ENCODE data around the gene SH2D7. TPM values are rescaled to one million over a fixed set of nuclear protein-coding genes. Genes with fewer than 3 reads are reported as not detected.

Gene SH2D7
- total RNA-seq, 1 experiment from 2014 or later = not detected

- in situ Hi-C loops (cut with HindIII; ENCODE audit: low pct_unique_long_range_greater_than_20kb, low sequenced_read_pairs) (no loop called here), intact Hi-C loops (cut with micrococcal nuclease; ENCODE audit: unreplicated experiment) (no loop called here)
- Histone ChIP-seq H3K9me3 (ENCODE audit: control insufficient read depth, insufficient read depth, low read depth, low read length) (no peaks in the 10 kb centered on the region), H3K4me3 (ENCODE audit: low read depth in 2 of 2, low read length in 2 of 2) (no peak overlapping the region), H3K27ac (ENCODE audit: low read length) (peak overlapping the region; percentile 96), H3K4me1 (ENCODE audit: control insufficient read depth, insufficient read depth, low read length) (peaks cover 86% of the 10 kb centered on the region), H3K36me3 (ENCODE audit: control insufficient read depth, insufficient read depth, low read length) (no peaks in the 10 kb centered on the region), H3K27me3 (ENCODE audit: control insufficient read depth, insufficient read depth, low read length) (no peaks in the 10 kb centered on the region)
- CTCF ChIA-PET = no interaction called here
- DNase-seq (ENCODE audit: low read depth, low spot score) (no peak), ATAC-seq (no peak)
- BruUV-seq (replicated peaks) = no TSS peak
- TF ChIP-seq TCF7L2 (IDR thresholded peaks at IDR 0.05; ENCODE audit: low read depth, low read length) = no peak
- POLR2A ChIA-PET = no interaction called here
Observed at GRCh38 chr15:78063217-78063616, 29.1 kb upstream of the SH2D7 start.

GRCh38 chr15:78063970-78064385 is 28.4 kb upstream of the SH2D7 start:
- Histone ChIP-seq H3K9me3 (ENCODE audit: control insufficient read depth, insufficient read depth, low read depth, low read length) (no peaks in the 10 kb centered on the region), H3K27ac (ENCODE audit: low read length) (peak overlapping the region; percentile 96), H3K36me3 (ENCODE audit: control insufficient read depth, insufficient read depth, low read length) (no peaks in the 10 kb centered on the region), H3K4me1 (ENCODE audit: control insufficient read depth, insufficient read depth, low read length) (peaks cover 86% of the 10 kb centered on the region), H3K4me3 (ENCODE audit: low read depth in 2 of 2, low read length in 2 of 2) (no peak overlapping the region), H3K27me3 (ENCODE audit: control insufficient read depth, insufficient read depth, low read length) (no peaks in the 10 kb centered on the region)
- intact Hi-C loops (cut with micrococcal nuclease; ENCODE audit: unreplicated experiment) (no loop called here), in situ Hi-C loops (cut with HindIII; ENCODE audit: low pct_unique_long_range_greater_than_20kb, low sequenced_read_pairs) (no loop called here)
- POLR2A ChIA-PET = no interaction called here
- CTCF ChIA-PET = no interaction called here
- DNase-seq (ENCODE audit: low read depth, low spot score) (no peak), ATAC-seq (no peak)
- BruUV-seq (replicated peaks) = no TSS peak
- TF ChIP-seq SIN3A (IDR thresholded peaks at IDR 0.05; ENCODE audit: borderline replicate concordance, insufficient read depth, low read depth, low read length) = no peak
- no peak for TF ChIP-seq POLR2AphosphoS5 (IDR thresholded peaks at IDR 0.05; ENCODE audit: low read depth, low read length)
- no peak for TF ChIP-seq TCF7L2 (IDR thresholded peaks at IDR 0.05; ENCODE audit: low read depth, low read length)
- TF ChIP-seq CTCF (IDR thresholded peaks at IDR 0.05) = no peak
- no peak for TF ChIP-seq REST (IDR thresholded peaks at IDR 0.05; ENCODE audit: insufficient read depth in 1 of 2, low read depth in 2 of 2, low read length in 1 of 2)

GRCh38 chr15:78064544-78064943 is 27.8 kb upstream of the SH2D7 start:
- intact Hi-C loops (cut with micrococcal nuclease; ENCODE audit: unreplicated experiment) = no loop called here
- ChIA-PET CTCF (no interaction called here), POLR2A (no interaction called here)
- TF ChIP-seq CTCF (IDR thresholded peaks at IDR 0.05) = no peak
- TF ChIP-seq REST (IDR thresholded peaks at IDR 0.05; ENCODE audit: insufficient read depth in 1 of 2, low read depth in 2 of 2, low read length in 1 of 2) = no peak
- no peak for TF ChIP-seq TCF7L2 (IDR thresholded peaks at IDR 0.05; ENCODE audit: low read depth, low read length)
- no peak for TF ChIP-seq POLR2AphosphoS5 (IDR thresholded peaks at IDR 0.05; ENCODE audit: low read depth, low read length)
- TF ChIP-seq SIN3A (IDR thresholded peaks at IDR 0.05; ENCODE audit: borderline replicate concordance, insufficient read depth, low read depth, low read length) = no peak
- Histone ChIP-seq H3K36me3 (ENCODE audit: control insufficient read depth, insufficient read depth, low read length) (no peaks in the 10 kb centered on the region), H3K4me1 (ENCODE audit: control insufficient read depth, insufficient read depth, low read length) (peaks cover 86% of the 10 kb centered on the region), H3K4me3 (ENCODE audit: low read depth in 2 of 2, low read length in 2 of 2) (no peak overlapping the region), H3K27ac (ENCODE audit: low read length) (peak overlapping the region; percentile 96), H3K27me3 (ENCODE audit: control insufficient read depth, insufficient read depth, low read length) (no peaks in the 10 kb centered on the region), H3K9me3 (ENCODE audit: control insufficient read depth, insufficient read depth, low read depth, low read length) (no peaks in the 10 kb centered on the region)
- BruUV-seq (replicated peaks) = no TSS peak
- in situ Hi-C loops (cut with HindIII; ENCODE audit: low pct_unique_long_range_greater_than_20kb, low sequenced_read_pairs) = no loop called here
- ATAC-seq = no peak
- no peak for DNase-seq (ENCODE audit: low read depth, low spot score)

Measured in Panc1 (cell line).